Stimulated activated CD4-positive, alpha-beta T cell treated with anti-CD3 and anti-CD28 coated beads, TNF-alpha, amount 100 ng/mL, for 24 hours (primary cell): ENCODE data around the gene LRCOL1.

ENCODE experiments used
- DNase-seq, 3 experiments: peaks; one replicate each; pipeline ENCODE4 v3.0.0-alpha.2; 2020; ENCODE audit warnings: low read depth in 3 of 3

LRCOL1 gene

DNA sequence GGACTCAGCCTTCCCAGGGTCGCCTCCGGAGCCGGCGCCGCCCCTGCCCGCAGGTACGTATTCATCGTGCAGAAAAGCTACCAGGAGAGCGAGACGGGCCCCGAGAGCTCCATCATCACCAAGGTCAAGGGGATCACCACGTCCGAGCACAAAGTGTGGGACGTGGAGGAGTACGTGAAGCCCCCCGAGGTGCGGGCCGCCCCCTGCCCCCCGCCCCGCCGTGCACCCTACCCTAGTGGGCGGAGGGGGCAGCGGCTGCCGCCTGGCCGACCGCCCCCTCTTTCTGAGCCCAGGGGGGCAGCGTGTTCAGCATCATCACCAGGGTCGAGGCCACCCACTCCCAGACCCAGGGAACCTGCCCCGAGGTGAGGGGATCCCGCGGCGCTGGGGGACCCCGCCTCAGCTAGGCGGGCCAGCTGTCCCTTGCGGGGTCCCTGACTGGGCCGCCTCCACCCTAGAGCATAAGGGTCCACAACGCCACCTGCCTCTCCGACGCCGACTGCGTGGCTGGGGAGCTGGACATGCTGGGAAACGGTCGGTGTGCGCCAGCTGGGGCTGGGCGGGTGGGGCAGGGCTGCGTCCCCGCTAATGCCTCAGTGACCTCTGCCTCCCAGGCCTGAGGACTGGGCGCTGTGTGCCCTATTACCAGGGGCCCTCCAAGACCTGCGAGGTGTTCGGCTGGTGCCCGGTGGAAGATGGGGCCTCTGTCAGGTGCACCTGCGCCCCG, 9.2 kb upstream of the LRCOL1 start:
- no peak for DNase-seq

DNA sequence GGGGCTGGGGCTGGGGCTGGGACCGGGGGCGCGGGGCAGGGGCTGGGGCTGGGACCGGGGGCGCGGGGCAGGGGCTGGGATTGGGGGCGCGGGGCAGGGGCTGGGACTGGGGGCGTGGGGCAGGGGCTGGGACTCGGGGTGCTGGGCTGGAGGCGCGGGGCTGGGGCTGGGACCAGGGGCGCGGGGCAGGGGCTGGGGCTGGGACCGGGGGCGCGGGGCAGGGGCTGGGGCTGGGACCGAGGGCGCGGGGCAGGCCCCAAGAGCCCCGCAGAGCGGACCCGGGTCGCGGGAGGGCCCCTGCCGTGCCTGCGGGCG, 8.6 kb upstream of the LRCOL1 start:
- no peak for DNase-seq

GRCh38 chr12:132618683-132619043, 8.3 kb upstream of the LRCOL1 start, which contains the start of gene P2RX2:
P2RX2 (plus strand) TSS chr12:132618776; CDS start chr12:132618817, 41 bp downstream.
- DNase-seq = no peak

DNA sequence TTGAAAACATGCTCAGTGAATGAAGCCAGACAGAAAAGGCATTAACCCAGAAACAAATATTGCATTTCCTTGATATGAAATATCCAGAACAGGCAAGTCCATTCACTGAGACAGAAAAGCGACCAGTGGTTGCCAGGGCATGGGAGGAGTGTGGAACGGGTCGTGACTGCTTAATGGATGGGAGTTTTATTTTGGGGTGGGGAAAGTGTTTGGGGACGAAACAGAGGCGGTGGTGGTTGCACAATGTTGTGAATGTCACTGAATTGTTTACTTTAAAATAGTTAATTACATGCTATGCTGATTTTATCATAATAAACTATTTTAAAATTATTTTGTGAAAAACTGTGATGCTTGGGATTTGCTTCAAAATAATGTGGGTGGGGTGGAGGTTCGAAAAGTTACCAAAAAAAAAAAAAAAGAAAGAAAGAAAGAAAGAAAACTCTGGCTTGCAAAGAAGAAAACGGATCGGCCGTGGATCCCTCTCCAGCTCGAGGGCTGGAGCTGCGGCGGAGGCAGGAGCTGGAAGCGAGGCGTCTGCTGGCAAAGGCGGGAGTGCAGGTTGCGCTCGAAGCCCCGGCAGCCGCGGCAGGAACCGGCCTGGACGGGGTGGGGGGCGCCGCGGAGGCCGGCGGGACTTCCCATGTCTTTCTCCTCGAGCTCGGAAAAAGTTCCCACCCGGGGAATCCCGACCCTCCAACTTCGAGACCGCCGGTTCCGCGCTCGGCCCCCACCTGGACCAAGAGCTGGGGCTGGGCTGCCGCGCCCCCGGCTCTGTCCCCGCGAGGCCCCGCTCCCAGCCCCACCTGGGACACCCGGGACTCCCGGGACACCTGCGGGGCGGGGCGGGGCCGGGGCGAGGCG, 7.7 kb upstream of the LRCOL1 start:
- no peak for DNase-seq

GRCh38 chr12:132617135-132617701, 6.8 kb upstream of the LRCOL1 start:
- no peak for DNase-seq

GRCh38 chr12:132615579-132616038, 5.2 kb upstream of the LRCOL1 start:
- no peak for DNase-seq

DNA sequence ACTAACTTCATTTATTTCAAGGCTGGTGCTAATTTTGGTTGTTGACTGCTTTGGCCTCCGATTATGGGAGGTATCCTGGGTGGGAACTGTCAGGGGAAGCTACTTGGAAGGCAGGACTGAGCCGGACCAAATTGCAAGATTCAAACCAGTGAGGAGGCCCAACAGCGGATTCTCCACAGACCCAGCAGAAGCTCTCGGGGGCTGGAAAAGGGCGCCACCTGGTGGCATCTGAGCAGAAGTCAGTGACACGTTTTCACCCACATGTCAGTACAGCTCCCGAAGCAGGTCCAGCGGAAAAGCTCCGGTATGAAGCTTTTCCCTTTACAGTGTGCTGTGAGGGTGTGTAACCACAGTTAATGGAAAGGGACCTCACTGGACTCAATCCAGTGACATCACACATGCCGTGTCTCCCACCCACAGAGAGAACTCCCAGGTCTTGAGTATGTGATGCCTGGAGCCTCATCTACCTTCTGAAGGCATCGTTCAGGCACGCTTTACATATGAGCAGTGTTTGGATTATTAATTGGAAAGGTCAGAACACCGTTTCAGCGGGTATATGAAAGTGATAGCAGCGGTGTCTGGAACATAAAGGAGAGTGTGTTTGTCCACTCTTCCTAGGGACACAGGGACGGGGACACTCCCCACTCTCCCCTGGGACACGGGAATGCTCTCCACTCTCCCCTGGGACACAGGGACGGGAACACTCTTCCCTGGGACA, 4.6 kb upstream of the LRCOL1 start:
- peak; percentile 65 to 79 (median 68) for DNase-seq

DNA sequence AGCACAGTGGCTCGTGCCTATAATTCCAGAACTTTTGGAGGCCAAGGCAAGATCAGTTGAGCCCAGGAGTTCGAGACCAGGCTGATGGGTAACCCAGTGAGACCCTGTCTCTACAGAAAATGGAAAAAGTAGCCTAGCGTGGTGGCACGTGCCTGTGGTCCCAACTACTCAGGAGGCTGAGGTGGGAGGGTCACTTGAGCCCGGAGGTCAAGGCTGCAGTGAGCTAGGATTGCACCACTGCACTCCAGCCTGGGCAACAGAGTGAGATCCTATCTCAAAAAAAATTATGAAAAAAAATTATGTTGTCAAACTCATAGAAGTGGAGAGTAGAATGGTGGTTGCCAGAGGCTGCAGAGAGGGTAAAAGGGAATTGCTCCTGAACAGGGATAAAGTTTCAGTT, 3.6 kb upstream of the LRCOL1 start:
- no peak for DNase-seq

DNA sequence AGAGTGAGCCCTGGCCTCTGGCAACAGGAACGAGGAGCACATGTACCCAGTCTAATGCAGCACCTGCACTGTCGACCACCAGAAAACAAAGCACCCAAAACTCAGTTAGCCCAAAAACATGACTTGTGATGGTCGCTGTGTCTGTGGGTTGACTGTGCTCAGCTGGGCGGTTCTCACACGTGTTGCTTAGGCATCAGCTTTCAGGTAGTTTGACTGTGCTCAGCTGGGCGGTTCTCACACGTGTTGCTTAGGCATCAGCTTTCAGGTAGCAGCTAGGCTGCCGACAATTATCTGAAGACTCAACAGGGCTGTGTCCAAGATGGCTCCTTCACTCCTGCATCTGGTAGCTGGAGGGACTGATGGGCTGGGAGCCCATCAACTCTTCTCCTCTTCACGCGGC, 1.2 kb upstream of the LRCOL1 start:
- no peak for DNase-seq

GRCh38 chr12:132610866-132611602, 652 bp upstream of the LRCOL1 start:
- DNase-seq = no peak

DNA sequence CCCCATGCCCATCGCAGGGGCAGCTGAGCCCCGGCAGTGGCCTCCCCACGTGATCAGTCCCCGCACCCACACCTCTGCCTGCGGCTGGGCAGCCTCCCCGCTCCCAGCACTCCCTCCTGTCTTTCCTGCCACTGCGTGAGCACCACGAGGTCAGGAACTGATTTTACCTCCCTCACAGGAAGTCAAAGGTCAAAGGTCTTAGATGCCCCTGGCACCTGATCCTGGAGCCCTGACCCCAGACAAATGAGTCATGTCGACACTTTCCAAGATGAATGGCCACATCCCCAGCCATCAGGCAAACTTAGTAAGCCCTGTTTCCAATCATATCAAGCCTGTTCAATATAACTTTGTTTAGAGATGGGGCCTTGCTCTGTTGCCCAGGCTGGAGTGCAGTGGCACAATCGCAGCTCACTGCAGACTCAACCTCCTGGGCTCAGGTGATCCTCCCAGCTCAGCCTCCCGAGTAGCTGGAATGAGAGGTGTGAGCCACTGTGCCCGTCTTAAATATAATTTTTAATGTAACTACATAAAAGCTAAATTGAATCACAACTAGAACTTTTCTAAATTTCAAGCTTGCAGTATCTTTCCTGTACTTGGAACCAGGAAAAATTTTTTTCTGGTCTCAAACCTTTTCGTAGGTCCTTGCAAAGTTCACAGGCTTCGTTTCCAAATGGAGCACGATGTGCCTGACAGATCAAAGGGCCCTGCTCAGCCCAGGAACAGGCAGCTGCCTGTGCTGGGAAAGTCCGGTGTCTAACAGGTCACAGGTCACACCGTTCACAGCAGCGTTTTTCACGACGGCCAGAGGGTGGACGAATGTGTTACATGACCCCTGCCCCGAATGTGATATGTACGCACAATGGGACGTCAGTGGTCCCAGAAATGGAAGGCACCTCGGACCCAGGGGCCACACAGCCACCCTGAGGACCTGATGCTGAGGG, 1.9 kb downstream of the LRCOL1 start:
- DNase-seq = no peak

- DNase-seq = no peak
Observed at GRCh38 chr12:132606927-132607326, 3.5 kb downstream of the LRCOL1 start.

DNA sequence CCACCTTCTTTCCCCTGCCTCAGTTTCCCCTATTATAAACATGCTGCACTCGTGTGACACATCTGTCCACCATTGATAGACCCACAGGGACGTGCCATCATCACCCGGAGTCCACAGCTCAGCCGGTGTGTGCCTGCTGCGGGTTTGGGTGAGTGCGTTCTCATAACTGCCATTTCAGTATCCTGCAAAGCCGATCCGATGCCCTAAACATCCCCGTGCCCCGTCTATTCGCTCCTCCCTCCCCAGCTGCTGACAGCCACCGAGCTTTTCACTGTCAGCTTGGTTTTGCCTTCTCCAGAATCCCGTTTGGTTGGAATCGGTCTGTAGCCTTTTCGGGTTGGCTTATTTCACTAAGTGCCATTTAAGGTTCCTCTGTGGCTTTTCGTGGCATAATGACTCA, 3.9 kb downstream of the LRCOL1 start:
- DNase-seq = no peak

DNA sequence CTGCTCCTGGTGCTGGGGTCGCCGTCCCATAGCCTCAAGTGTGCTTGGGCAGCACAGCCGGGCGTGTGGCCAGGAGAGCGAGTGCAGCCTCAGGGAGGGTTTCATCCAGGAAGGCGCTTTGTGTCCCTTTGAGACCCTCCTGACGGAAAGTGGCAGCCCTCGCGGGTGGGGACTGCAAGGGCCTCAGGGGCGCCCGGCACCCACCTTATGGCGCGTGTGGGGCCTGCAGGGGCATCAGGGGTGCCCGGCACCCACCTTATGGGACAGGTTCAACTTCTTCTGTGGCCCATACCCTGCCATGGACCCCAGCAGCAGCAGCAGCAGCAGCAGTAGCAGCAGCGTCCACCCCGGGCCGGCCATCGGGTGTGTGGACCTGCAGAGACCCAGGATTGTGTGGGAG, 4.5 kb downstream of the LRCOL1 start:
- no peak for DNase-seq

GRCh38 chr12:132604668-132605441, 5.5 kb downstream of the LRCOL1 start:
- DNase-seq = no peak

GRCh38 chr12:132604151-132604618, 6.2 kb downstream of the LRCOL1 start:
- no peak for DNase-seq

- DNase-seq = no peak
Observed at GRCh38 chr12:132603240-132604150, 6.9 kb downstream of the LRCOL1 start.

DNA sequence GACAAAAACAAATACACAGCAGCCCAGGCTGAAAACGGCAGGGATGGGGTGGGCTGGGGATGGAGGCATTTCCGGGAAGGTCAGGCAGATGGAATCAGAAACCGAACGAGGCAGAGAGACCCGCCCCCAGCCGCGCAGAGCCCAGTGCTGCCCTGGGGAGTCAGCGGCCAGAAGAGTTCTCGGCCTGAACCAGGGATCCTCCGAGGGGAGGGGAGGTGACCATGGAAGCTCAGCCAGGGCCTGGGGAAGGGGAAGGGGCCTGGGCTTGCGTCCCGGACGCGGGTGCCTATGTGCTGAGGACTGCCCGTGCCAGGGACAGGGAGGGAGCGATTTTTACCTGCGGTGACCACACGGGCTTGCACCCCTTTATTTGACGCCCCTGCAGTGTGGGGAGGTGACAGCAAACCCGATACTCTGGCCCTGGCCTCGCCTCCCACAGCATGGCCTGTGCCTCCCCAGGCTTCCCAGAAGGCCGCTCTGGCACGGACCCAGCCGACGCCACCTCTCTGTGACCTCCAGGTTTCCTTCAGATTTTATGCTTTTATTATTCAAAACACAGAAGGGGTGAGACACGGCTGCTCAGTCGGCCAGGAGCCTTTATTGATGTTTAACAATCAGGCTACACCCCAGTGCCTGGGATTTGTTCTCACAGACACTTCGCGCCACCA, 7.7 kb downstream of the LRCOL1 start:
- DNase-seq = no peak
